A673 (cell line): ENCODE results near the gene GNA14. TPM values are rescaled to one million over a fixed set of nuclear protein-coding genes. Genes with fewer than 3 reads are reported as not detected.

ENCODE experiments used
- BruUV-seq: library from RNA; stranded (reverse); fragments of 400-500 nt; replicated peaks from 2 replicates; lab custom pipeline; 2021; lab: Mats Ljungman, UMichigan
- CTCF ChIA-PET: fragments of 300-600 bp; sonication (Branson Sonifier 250); formaldehyde crosslinking; loops from one replicate; lab custom pipeline; 2022; ENCODE audit warnings: antibody characterized with exemption; lab: Charles Lee
- POLR2A ChIA-PET: fragments of 300-600 bp; sonication (Branson Sonifier 250); formaldehyde crosslinking; loops from one replicate; lab custom pipeline; 2022; ENCODE audit warnings: antibody characterized with exemption; ENCODE audit not compliant: low non-redundant PET; lab: Charles Lee
- DNase-seq: peaks from one replicate; pipeline ENCODE4 v3.0.0-alpha.2; 2015; ENCODE audit warnings: low spot score
- H3K27ac ChIP-seq: fragments of 200-600 bp; sonication (generic); 2 replicates; pipeline ENCODE4 v1.5.1; 2016; ENCODE audit warnings: mixed run types, low read depth, mild to moderate bottlenecking, mixed read lengths, antibody characterized with exemption, low read length; ENCODE audit not compliant: poor library complexity, severe bottlenecking
- H3K27me3 ChIP-seq: fragments of 200-600 bp; sonication (generic); replicated peaks from 2 replicates; pipeline ENCODE4 v1.6.1; 2017; ENCODE audit warnings: mixed run types, low read depth, mild to moderate bottlenecking, mixed read lengths, antibody characterized with exemption, low read length; ENCODE audit not compliant: insufficient read depth, poor library complexity
- H3K36me3 ChIP-seq: fragments of 200-600 bp; sonication (generic); 2 replicates; pipeline ENCODE4 v1.6.1; 2016; ENCODE audit warnings: mixed run types, mild to moderate bottlenecking, mixed read lengths, antibody characterized with exemption, low read length; ENCODE audit not compliant: insufficient read depth, poor library complexity, severe bottlenecking
- H3K4me1 ChIP-seq: fragments of 200-600 bp; sonication (generic); 2 replicates; pipeline ENCODE4 v1.6.1; 2017; ENCODE audit warnings: mixed run types, mild to moderate bottlenecking, mixed read lengths, antibody characterized with exemption, low read length; ENCODE audit not compliant: insufficient read depth, poor library complexity, severe bottlenecking
- H3K4me3 ChIP-seq: fragments of 200-600 bp; sonication (generic); 2 replicates; pipeline ENCODE4 v1.5.1; 2016; ENCODE audit warnings: low read depth, mixed run types, mild to moderate bottlenecking, mixed read lengths, low read length; ENCODE audit not compliant: poor library complexity, severe bottlenecking
- H3K9me3 ChIP-seq: fragments of 200-600 bp; sonication (generic); 2 replicates; pipeline ENCODE4 v1.6.1; 2016; ENCODE audit warnings: mixed run types, low read depth, mild to moderate bottlenecking, mixed read lengths, antibody characterized with exemption, low read length; ENCODE audit not compliant: poor library complexity, severe bottlenecking
- CTCF ChIP-seq: fragments of 300-800, 200-600 bp; sonication (generic); conservative IDR thresholded peaks from 2 replicates; pipeline ENCODE4 v1.5.1; 2017; ENCODE audit warnings: low read depth, mild to moderate bottlenecking, antibody characterized with exemption, low read length, moderate library complexity, mixed read lengths
- EZH2 ChIP-seq: fragments of 200-600 bp; sonication (generic); IDR thresholded peaks from 2 replicates; pipeline ENCODE4 v1.6.1; 2017; ENCODE audit warnings: borderline replicate concordance, low read depth, mild to moderate bottlenecking, mixed read lengths, antibody characterized with exemption, low read length; ENCODE audit not compliant: poor library complexity, severe bottlenecking
- intact Hi-C: fragments of 100-400 bp; cut with micrococcal nuclease; formaldehyde crosslinking; loops from one replicate; pipeline ENCODE4 v1.10.0; 2022; ENCODE audit not compliant: unreplicated experiment
- total RNA-seq: library from RNA; stranded (reverse); gene quantifications from 2 replicates; pipeline ENCODE4 v1.2.3, GENCODE V29; 2021

The GNA14 gene
- total RNA-seq, 1 experiment from 2014 or later: 2.7 TPM

DNA sequence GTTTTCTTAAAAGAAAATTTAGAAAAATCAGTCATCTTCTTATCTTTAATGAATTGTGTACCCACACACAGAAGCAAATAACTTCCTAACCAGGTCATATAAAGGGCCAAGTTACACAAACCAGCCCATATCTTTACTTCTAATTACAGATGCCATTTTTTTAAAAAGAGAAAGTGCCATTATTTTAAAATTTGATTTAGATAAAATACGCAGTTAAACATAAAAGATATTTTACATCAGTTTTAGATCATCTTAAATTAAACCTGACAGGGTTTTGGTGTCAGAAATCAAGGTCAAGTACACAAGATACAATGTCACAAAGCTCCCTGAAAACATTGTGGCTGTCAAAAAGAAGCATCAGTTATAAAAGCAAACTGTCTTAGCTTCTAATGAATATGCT lies 129.4 kb downstream of the GNA14 start:
- POLR2A ChIA-PET: no interaction called here
- TF ChIP-seq CTCF: no peak
- no peak for TF ChIP-seq EZH2
- DNase-seq: no peak
- intact Hi-C loops: no loop called here
- Histone ChIP-seq H3K4me1 (no peaks in the 10 kb centered on the region), H3K36me3 (no peaks in the 10 kb centered on the region), H3K27ac (no peak overlapping the region), H3K4me3 (no peak overlapping the region), H3K27me3 (no peaks in the 10 kb centered on the region), H3K9me3 (no peaks in the 10 kb centered on the region)
- BruUV-seq: no TSS peak
- CTCF ChIA-PET: no interaction called here

- no peak overlapping the region for H3K27ac ChIP-seq
- no peaks in the 10 kb centered on the region for H3K27me3 ChIP-seq
- DNase-seq: no peak
- H3K36me3 ChIP-seq: no peaks in the 10 kb centered on the region
- intact Hi-C loops: no loop called here
- peaks cover 9% of the 10 kb centered on the region for H3K4me1 ChIP-seq
- no peak overlapping the region for H3K4me3 ChIP-seq
- ChIA-PET CTCF (no interaction called here), POLR2A (interaction anchor here (0.6 kb wide), 1 partner anchor 20 kb away, joined by 3 read pairs; no protein-coding TSS in a partner anchor)
- TF ChIP-seq CTCF (no peak), EZH2 (no peak)
- BruUV-seq: no TSS peak
- no peaks in the 10 kb centered on the region for H3K9me3 ChIP-seq
Measured at GRCh38 chr9:77516781-77517180, 131.3 kb downstream of the GNA14 start.

DNA sequence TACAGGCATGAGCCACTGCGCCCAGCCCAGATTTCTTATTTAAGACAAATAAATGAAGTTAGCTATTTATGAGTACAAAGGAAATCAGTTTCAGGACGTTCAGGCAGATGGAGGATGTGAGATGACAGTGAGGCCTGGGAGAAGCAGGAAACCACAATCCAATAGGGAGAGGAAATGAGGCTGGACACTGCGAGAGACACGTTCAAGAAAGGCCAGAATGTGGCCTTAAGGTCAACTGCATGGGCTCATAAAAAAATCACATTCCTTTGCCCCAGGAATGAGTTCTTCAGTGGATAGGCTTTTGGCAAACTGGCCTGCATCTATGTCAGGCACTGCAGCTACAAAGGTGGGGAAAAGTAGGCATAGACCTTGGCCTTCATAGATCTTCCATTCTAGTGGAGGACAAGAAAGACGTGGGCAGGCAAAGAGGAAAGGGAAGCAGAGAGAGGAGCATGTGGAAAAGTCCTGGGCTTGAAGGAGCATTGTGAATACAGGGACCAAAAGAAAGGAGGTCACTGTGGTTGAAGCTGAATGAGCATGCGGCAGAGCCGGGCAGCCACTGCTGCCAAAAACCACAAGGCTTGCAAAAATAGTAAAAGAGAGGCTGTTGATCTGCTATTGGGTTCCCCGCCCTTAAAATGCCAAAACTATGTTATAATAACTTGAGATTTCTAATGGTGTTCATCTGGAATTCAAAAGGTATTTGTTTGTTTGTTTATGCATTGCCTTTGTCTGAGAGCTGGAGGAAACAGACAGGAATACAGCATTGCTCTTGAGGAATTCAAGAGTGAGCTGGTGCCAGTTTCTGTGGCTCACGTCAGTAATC lies 133.0 kb downstream of the GNA14 start:
- DNase-seq: no peak
- Histone ChIP-seq H3K4me3 (no peak overlapping the region), H3K4me1 (peaks cover 12% of the 10 kb centered on the region), H3K36me3 (no peaks in the 10 kb centered on the region), H3K27me3 (no peaks in the 10 kb centered on the region), H3K9me3 (no peaks in the 10 kb centered on the region), H3K27ac (no peak overlapping the region)
- POLR2A ChIA-PET: interaction anchor here (0.5 kb wide), 1 partner anchor 447 kb away, joined by 3 read pairs; no protein-coding TSS in a partner anchor
- CTCF ChIA-PET: no interaction called here
- intact Hi-C loops: no loop called here
- no TSS peak for BruUV-seq
- TF ChIP-seq EZH2 (no peak), CTCF (no peak)
